Memory B cell (primary cell): Measurements from ENCODE around the gene UTF1.

Experiments
- ATAC-seq: fragments of 150-1000 bp; cut with Tn5 transposase; 2 replicates; pipeline ENCODE4 v1.10.0; 2021; ENCODE audit warnings: low read depth, mild to moderate bottlenecking, moderate library complexity
- DNase-seq, 2 donors: peaks; one replicate each; pipeline ENCODE4 v3.0.0; 2022; ENCODE audit warnings: low spot score in 2 of 2
- H3K27ac Mint-ChIP-seq: one replicate; pipeline ENCODE4 v1.8.0; 2022; ENCODE audit warnings: mild to moderate bottlenecking, moderate library complexity, mixed read lengths
- H3K27me3 Mint-ChIP-seq: one replicate; pipeline ENCODE4 v1.8.0; 2022; ENCODE audit warnings: mixed read lengths
- H3K36me3 Mint-ChIP-seq: one replicate; pipeline ENCODE4 v1.8.0; 2022; ENCODE audit warnings: mild to moderate bottlenecking, mixed read lengths
- H3K4me1 Mint-ChIP-seq: one replicate; pipeline ENCODE4 v1.8.0; 2022; ENCODE audit warnings: mixed read lengths
- H3K4me3 Mint-ChIP-seq: one replicate; pipeline ENCODE4 v1.8.0; 2022; ENCODE audit warnings: mild to moderate bottlenecking, moderate library complexity, mixed read lengths
- H3K9me3 Mint-ChIP-seq: one replicate; pipeline ENCODE4 v1.8.0; 2022; ENCODE audit warnings: mixed read lengths

UTF1 gene

GRCh38 chr10:133279326-133280226 is 49.6 kb downstream of the UTF1 start:
- H3K36me3 Mint-ChIP-seq: peaks cover 15% of the 10 kb centered on the region
- H3K27ac Mint-ChIP-seq: peak overlapping the region; percentile 24
- H3K27me3 Mint-ChIP-seq: no peaks in the 10 kb centered on the region
- no peaks in the 10 kb centered on the region for H3K9me3 Mint-ChIP-seq
- DNase-seq: no peak
- H3K4me1 Mint-ChIP-seq: peaks cover 25% of the 10 kb centered on the region
- no peak overlapping the region for H3K4me3 Mint-ChIP-seq
- ATAC-seq: no peak

DNA sequence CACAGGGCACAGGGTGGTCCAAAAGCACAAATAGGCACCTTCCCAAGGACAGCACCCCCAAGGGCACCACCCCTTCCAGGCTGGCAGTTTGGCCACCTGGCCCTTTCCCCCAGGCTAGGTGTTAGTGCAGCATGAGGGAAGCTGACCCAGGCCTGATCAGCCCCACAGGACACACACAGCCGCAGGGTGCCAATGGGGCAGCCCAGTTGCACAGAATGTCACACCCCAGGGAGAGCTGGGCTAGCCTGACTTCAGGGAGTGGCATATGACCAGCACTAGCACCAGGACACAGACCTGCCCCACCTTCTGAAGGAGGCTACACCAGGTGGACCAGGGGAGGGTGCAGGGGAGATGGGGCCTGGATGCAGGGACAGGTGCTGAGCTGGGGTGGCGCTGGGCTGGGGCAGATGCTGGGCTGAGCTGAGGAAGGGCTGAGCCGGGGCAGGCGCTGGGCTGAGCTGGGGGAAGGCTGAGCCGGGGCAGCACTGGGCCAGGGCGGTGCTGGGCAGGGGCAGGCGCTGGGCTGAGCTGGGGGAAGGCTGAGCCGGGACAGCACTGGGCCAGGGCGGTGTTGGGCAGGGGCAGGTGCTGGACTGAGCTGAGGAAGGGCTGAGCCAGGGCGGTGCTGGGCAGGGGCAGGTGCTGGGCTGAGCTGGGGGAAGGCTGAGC is 50.5 kb downstream of the UTF1 start:
- Mint-ChIP-seq H3K9me3 (no peaks in the 10 kb centered on the region), H3K36me3 (peaks cover 20% of the 10 kb centered on the region), H3K4me3 (no peak overlapping the region), H3K4me1 (peaks cover 25% of the 10 kb centered on the region), H3K27me3 (no peaks in the 10 kb centered on the region), H3K27ac (no peak overlapping the region)
- DNase-seq (no peak), ATAC-seq (no peak)

DNA sequence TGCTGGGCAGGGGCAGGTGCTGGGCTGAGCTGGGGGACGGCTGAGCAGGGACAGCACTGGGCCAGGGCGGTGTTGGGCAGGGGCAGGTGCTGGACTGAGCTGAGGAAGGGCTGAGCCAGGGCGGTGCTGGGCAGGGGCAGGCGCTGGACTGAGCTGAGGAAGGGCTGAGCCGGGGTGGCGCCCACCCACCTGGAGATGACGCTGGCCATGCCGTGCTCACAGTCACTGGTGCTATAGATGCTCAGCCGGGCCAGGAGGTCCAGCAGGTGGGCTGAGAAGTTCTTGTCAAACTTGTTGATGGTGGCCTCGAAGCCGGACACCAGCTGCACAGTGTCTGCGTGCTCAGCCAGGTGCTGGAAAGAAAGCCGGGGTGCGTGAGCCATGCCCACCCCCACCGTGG is 51.1 kb downstream of the UTF1 start:
- DNase-seq: no peak
- no peak overlapping the region for H3K27ac Mint-ChIP-seq
- H3K36me3 Mint-ChIP-seq: peaks cover 26% of the 10 kb centered on the region
- H3K4me3 Mint-ChIP-seq: no peak overlapping the region
- no peaks in the 10 kb centered on the region for H3K27me3 Mint-ChIP-seq
- ATAC-seq: no peak
- H3K9me3 Mint-ChIP-seq: no peaks in the 10 kb centered on the region
- H3K4me1 Mint-ChIP-seq: peaks cover 25% of the 10 kb centered on the region
